GM18867 (cell line): ENCODE measurements around the gene LHFPL2.
"Not testable (repeated sequence)": the region's sequence is repeated elsewhere in the genome, so short reads cannot be mapped to it uniquely, and the experiment has no call there.

ENCODE experiments used
- ATAC-seq: cut with Tn5 transposase; IDR thresholded peaks from one replicate; pipeline ENCODE4 v1.9.1; 2021; ENCODE audit warnings: mild to moderate bottlenecking, moderate library complexity; ENCODE audit not compliant: unreplicated experiment

The LHFPL2 gene

GRCh38 chr5:78666975-78667374 lies 18.4 kb upstream of the LHFPL2 start:
- ATAC-seq = not testable (repeated sequence)

GRCh38 chr5:78666041-78666444 lies 17.5 kb upstream of the LHFPL2 start:
- no peak for ATAC-seq

DNA sequence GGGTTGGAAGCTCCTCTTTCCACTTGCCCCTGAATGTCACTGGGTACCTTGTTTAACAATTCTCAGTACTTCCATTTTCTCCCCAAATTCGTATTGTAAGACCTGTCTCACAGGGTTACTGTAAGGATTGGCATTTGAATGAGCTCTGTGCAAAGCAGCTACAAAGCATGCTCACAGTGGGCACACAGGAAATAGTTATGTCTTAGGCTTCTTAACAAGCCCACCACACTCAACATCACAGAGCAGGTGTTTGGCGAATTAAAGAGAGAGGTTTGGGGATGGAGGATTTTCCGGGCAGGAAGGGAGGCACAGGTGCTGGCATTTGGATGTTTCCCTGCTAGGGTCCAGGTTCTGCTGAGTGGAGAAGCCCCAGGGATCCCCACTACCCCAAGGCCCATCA lies 17.0 kb upstream of the LHFPL2 start:
- no peak for ATAC-seq

GRCh38 chr5:78662323-78662722 lies 13.8 kb upstream of the LHFPL2 start:
- no peak for ATAC-seq

DNA sequence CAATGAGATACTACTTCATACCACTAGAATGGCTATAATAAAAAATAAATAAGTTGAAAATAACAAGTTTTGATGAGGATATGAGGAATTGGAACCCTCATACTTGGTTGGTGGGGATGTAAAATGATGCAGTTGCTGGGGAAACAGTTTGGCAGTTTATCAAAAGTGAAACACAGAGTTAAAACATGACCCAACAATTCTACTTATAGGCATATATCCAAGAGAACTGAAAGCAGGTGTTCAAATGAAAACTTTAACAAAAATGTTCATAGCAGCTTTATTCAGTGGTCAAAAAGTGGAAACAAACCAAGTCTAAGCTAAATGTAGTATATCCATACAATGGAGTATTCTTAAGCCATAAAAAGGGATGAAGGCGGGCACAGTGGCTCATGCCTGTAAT lies 13.1 kb upstream of the LHFPL2 start:
- ATAC-seq = peak; percentile 74

GRCh38 chr5:78661044-78661443 lies 12.5 kb upstream of the LHFPL2 start:
- peak; percentile 18 for ATAC-seq

- no peak for ATAC-seq
Measured at GRCh38 chr5:78660401-78660800, 11.8 kb upstream of the LHFPL2 start.

- ATAC-seq = no peak
Measured at GRCh38 chr5:78659714-78660113, 11.1 kb upstream of the LHFPL2 start.

DNA sequence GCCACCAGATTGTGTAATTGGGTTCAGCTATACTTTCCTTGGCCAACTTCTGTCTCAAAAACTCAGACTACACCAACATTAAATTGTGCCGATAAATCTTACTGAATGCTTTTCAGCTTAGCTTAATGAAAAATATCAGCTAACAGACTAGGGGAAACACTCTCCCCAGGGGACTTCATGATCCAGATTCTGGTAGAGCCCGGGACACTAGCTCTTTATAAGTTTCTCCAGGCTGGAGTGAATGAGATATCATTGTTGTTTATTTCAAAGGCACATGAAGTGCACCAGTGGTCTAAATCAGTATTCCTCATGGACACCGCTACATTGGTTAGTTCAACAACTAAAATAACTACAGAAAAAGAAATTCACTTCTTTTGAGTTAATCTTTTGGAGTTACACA lies 10.5 kb upstream of the LHFPL2 start:
- no peak for ATAC-seq

- no peak for ATAC-seq
Measured at GRCh38 chr5:78657201-78657600, 8.6 kb upstream of the LHFPL2 start.

DNA sequence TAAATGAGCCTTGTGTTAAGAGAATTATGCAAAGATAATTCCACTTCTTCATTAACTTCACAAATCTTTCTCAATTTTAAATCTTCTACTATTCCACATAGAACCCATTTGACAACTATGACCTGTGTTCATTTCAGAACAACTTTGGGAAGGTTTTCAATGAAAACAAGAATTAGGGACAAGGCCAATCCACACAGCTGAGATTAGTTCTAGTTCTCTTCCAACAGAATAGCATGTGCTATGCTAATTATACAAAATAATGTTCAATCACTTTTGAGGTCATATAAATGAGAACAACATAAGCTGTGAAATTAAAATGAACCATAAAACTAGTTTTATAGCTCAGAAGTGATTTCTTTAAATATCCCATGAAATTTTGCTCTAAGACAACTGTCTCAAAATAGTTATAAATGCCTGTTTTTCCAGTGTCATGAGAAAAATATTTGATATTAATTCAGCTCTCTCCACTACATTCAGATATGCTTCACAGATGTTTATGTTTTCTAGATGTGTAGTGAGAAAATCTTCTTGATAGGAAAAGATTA lies 7.2 kb upstream of the LHFPL2 start:
- ATAC-seq = no peak

GRCh38 chr5:78654386-78654785 lies 5.8 kb upstream of the LHFPL2 start:
- ATAC-seq = no peak

GRCh38 chr5:78653681-78654366 lies 5.3 kb upstream of the LHFPL2 start:
- ATAC-seq = no peak

DNA sequence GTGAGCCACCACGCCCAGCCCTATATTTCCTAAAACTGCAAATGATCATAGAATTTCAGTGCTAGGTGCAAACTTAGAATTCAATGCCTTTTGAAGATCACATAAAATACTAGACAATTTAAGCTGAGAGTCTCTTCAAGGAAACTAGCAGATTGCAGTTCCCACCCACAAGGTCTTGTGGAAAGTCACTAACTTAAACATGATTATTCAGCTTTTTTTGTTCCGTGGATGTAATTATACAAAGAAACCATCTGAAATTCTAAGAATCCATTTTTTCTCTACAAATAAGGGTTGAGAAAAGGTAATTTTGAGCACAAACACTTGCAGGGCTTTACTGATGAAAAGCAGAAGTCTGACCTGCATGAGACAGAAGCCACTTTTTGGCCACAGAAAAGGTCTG lies 4.5 kb upstream of the LHFPL2 start:
- ATAC-seq = no peak

DNA sequence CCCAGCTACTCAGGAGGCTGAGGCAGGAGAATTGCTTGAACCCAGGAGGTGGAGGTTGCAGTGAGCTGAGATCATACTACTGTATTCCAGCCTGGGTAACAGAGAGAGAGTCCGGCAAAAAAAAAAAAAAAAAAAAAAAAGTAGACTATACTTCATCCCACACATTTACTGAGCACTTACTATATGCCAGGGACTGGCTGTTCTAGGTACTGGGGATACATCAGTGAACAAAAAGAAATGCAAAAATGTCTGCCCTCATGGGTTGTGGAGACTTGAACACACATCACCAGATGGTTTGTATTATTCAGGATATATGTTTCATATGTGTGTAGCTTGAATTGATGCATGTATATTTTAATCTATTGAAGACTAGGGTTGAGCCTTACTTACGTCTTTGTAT lies 2.9 kb upstream of the LHFPL2 start:
- ATAC-seq = no peak

- ATAC-seq = no peak
Measured at GRCh38 chr5:78650531-78650930, 2.0 kb upstream of the LHFPL2 start.

GRCh38 chr5:78649861-78650496 lies 1.4 kb upstream of the LHFPL2 start:
- no peak for ATAC-seq

DNA sequence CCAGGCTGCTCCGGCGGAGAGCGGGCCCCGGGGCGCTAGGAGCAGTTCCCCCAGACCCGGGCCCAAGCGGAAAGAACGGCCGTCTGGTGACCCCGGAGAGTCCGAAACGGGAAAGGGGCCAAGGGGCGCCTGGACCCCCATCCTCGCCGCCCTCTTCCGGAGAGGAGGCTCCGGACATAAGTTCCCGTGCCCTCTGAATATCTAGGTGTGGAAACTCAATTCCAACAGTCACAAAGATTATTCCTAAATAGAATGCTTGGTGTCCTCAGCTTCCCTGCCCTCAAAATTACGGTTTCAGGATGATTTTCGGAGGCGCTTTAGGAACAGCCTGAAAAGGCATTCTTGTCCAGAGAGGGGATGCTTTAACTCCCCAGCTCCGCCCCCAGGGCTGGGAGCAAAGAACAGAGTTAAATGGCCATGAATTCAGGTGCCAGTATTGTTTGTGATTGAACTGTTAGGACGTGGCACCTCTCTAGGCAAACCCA lies 681 bp upstream of the LHFPL2 start:
- ATAC-seq = no peak

DNA sequence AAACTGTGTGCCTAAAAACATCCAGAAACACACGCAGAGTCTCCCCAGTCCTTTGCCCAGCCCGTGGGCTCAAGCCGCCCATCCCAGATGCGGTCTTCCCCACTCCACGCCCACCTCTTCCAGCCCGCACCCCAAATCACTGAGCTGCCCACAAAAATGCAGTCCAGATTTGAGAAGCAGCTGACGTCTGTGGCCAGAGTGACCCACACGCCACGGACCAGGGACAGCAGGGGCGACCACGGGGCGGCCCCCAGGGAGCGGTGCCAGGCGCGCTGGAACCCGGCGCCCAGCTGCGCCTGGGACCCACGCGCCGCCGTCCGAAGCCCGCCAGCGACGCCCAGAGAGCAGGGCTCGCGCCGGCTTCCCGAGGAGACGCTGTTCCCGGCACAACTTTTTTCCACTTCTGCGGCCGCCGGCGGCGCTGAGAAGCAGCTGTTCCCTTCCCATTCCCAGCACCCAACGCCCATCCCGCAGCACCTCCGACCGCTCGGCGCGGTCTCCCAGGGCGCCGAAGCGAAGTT lies 674 bp downstream of the LHFPL2 start:
- ATAC-seq = peak; percentile 29

DNA sequence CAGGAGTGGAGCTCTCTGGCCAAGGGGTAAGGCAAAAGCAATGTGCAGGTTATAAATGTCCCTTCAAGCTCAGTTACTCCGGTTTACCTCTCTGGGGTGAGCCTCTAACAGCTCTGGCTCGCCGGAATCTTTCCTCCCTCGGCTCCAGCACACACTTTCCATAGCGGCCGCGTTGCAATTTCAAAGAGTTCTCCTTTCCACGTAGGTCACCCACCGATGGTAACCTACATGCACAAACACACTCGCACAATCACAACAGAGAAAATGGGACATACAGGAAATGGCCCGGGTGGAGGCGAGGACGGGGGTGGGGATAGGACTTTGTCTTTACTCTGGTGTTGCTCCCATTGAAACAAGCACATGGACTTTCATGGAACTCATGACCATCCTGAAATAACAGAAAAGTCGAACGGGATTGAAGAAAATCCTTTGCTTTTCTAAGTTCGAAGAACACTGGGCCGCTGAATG lies 1.2 kb downstream of the LHFPL2 start:
- ATAC-seq = no peak

GRCh38 chr5:78644741-78645300 lies 3.8 kb downstream of the LHFPL2 start:
- ATAC-seq = no peak

GRCh38 chr5:78644129-78644528 lies 4.4 kb downstream of the LHFPL2 start:
- no peak for ATAC-seq
